Neural cell (in vitro differentiated cells): ENCODE data around the gene MRNIP. TPM values are rescaled to one million over a fixed set of nuclear protein-coding genes. Genes with fewer than 3 reads are reported as not detected.

Experiments used
- H2AFZ ChIP-seq: fragments of 200-600, 300-800 bp; sonication (generic), shearing (Covaris generic); 2 replicates; pipeline ENCODE4 v1.6.0; 2014; ENCODE audit warnings: low read depth, mild to moderate bottlenecking, antibody characterized with exemption, low read length, moderate library complexity
- H3F3A ChIP-seq: fragments of 200-600 bp; shearing (Covaris generic); 2 replicates; pipeline ENCODE4 v1.6.1; 2016; ENCODE audit warnings: mild to moderate bottlenecking, moderate library complexity, mixed read lengths, antibody characterized with exemption, low read length; ENCODE audit not compliant: insufficient read depth, poor library complexity, severe bottlenecking
- H3K27ac ChIP-seq: fragments of 200-600, 300-800 bp; sonication (generic), shearing (Covaris generic); 2 replicates; pipeline ENCODE4 v1.5.1; 2014; ENCODE audit warnings: mild to moderate bottlenecking, low read length, moderate library complexity
- H3K27me3 ChIP-seq: fragments of 300-800, 200-600 bp; sonication (generic), shearing (Covaris generic); 2 replicates; pipeline ENCODE4 v1.6.0; 2014; ENCODE audit warnings: mild to moderate bottlenecking, low read depth, low read length, moderate library complexity; ENCODE audit not compliant: insufficient read depth
- H3K36me3 ChIP-seq: fragments of 300-800, 200-600 bp; sonication (generic), shearing (Covaris generic); 2 replicates; pipeline ENCODE4 v1.5.1; 2014; ENCODE audit warnings: mild to moderate bottlenecking, antibody characterized with exemption, low read length, moderate library complexity; ENCODE audit not compliant: insufficient read depth
- H3K4me2 ChIP-seq: fragments of 300-800, 200-600 bp; sonication (generic), shearing (Covaris generic); 2 replicates; pipeline ENCODE4 v1.6.0; 2014; ENCODE audit warnings: mild to moderate bottlenecking, low read length
- H3K4me3 ChIP-seq: fragments of 300-800, 200-600 bp; sonication (generic), shearing (Covaris generic); 2 replicates; pipeline ENCODE4 v1.5.1; 2014; ENCODE audit warnings: mild to moderate bottlenecking, low read length, moderate library complexity
- H3K79me2 ChIP-seq: fragments of 200-600 bp; shearing (Covaris generic); replicated peaks from 2 replicates; pipeline ENCODE4 v1.6.0; 2014; ENCODE audit warnings: mild to moderate bottlenecking, low read length, moderate library complexity; ENCODE audit not compliant: insufficient read depth
- H3K9ac ChIP-seq: fragments of 300-800, 200-600 bp; sonication (generic), shearing (Covaris generic); 2 replicates; pipeline ENCODE4 v1.6.1; 2016; ENCODE audit warnings: mild to moderate bottlenecking, low read length, mixed read lengths
- H3K9me2 ChIP-seq: fragments of 200-600 bp; shearing (Covaris generic); 2 replicates; pipeline ENCODE4 v1.6.1; 2016; ENCODE audit warnings: mild to moderate bottlenecking, low read length, mixed read lengths; ENCODE audit not compliant: insufficient read depth
- H3K9me3 ChIP-seq: fragments of 200-600, 300-800 bp; sonication (generic), shearing (Covaris generic); 2 replicates; pipeline ENCODE4 v1.6.1; 2016; ENCODE audit warnings: mild to moderate bottlenecking, mixed run types, low read length, moderate library complexity, mixed read lengths
- H4K20me1 ChIP-seq: fragments of 200-600 bp; shearing (Covaris generic); 2 replicates; pipeline ENCODE4 v1.6.1; 2016; ENCODE audit warnings: mild to moderate bottlenecking, mixed run types; ENCODE audit not compliant: insufficient read depth
- CTCF ChIP-seq: fragments of 450-650 bp; IDR thresholded peaks from 2 replicates; pipeline ENCODE4 v1.5.1; 2014; ENCODE audit warnings: antibody characterized with exemption, mild to moderate bottlenecking, moderate library complexity; ENCODE audit not compliant: poor library complexity, severe bottlenecking
- EP300 ChIP-seq: fragments of 450-650 bp; conservative IDR thresholded peaks from 2 replicates; pipeline ENCODE4 v1.6.1; 2014; ENCODE audit warnings: antibody characterized with exemption, mild to moderate bottlenecking, moderate library complexity; ENCODE audit not compliant: poor library complexity, severe bottlenecking
- EZH2 ChIP-seq: fragments of 200-600, 300-800 bp; shearing (Covaris generic), sonication (generic); IDR thresholded peaks from 2 replicates; pipeline ENCODE4 v1.6.1; 2014; ENCODE audit warnings: antibody characterized with exemption, low read length, borderline replicate concordance, mild to moderate bottlenecking; ENCODE audit not compliant: insufficient read depth, poor library complexity, severe bottlenecking
- MXI1 ChIP-seq: fragments of 450-650 bp; conservative IDR thresholded peaks from 2 replicates; pipeline ENCODE4 v1.6.1; 2014; ENCODE audit warnings: antibody characterized with exemption, mild to moderate bottlenecking; ENCODE audit not compliant: poor library complexity, severe bottlenecking
- POLR2AphosphoS5 ChIP-seq: IDR thresholded peaks from 2 replicates; pipeline ENCODE4 v1.6.1; 2012
- RAD21 ChIP-seq: fragments of 450-650 bp; conservative IDR thresholded peaks from 2 replicates; pipeline ENCODE4 v1.6.1; 2014; ENCODE audit warnings: antibody characterized with exemption, mild to moderate bottlenecking, moderate library complexity
- REST ChIP-seq: IDR thresholded peaks from 2 replicates; pipeline ENCODE4 v1.6.1; 2012; ENCODE audit warnings: borderline replicate concordance
- SMC3 ChIP-seq: fragments of 450-650 bp; conservative IDR thresholded peaks from 2 replicates; pipeline ENCODE4 v1.6.1; 2014; ENCODE audit warnings: antibody characterized with exemption, mild to moderate bottlenecking, moderate library complexity; ENCODE audit not compliant: poor library complexity
- TAF1 ChIP-seq: IDR thresholded peaks from 2 replicates; pipeline ENCODE4 v1.6.1; 2012; ENCODE audit warnings: low read depth
- polyA plus RNA-seq: library from polyadenylated mRNA; depleted of rRNA; stranded (reverse); fragments of >200 nt; gene quantifications from 2 replicates; pipeline ENCODE4 v1.2.3, GENCODE V29; 2014
- small RNA-seq, 3 experiments: library from RNA; depleted of rRNA; stranded (forward); fragments of <200 nt; gene quantifications; one replicate each; pipeline ENCODE3, GENCODE V24; 2012

MRNIP gene
- polyA plus RNA-seq, 1 donor from 2014 or later, result 121 TPM

GRCh38 chr5:179788193-179788854 lies 70.3 kb downstream of the MRNIP start:
- Histone ChIP-seq H3K9me2 (no peaks in the 10 kb centered on the region), H3K27ac (no peak overlapping the region), H2AFZ (no peak overlapping the region), H3K27me3 (no peaks in the 10 kb centered on the region), H3K36me3 (no peaks in the 10 kb centered on the region), H3K9ac (no peak overlapping the region), H3K79me2 (no peaks in the 10 kb centered on the region), H3K4me2 (no peak overlapping the region), H4K20me1 (no peaks in the 10 kb centered on the region), H3K4me3 (no peak overlapping the region), H3F3A (no peaks in the 10 kb centered on the region), H3K9me3 (no peaks in the 10 kb centered on the region)
- TF ChIP-seq POLR2AphosphoS5 (no peak), EP300 (no peak), CTCF (no peak), REST (no peak), SMC3 (no peak), TAF1 (no peak), MXI1 (no peak), RAD21 (no peak), EZH2 (no peak)

Small RNAs within 50 kb of the gene (small RNA-seq; reads per million reads assigned to genes)
- gene MIR1229 (0 to 4.2 (median 3.4) reads per million in 3 experiments), gene RF00019 (0 to 1.2 (median 0) reads per million in 3 experiments)

Other genes starting within 250 kb of the MRNIP start
- gene HNRNPH1, start 235.1 kb downstream of the MRNIP start, polyA plus RNA-seq, result 982 and 1,058 TPM in 2 replicates
- gene CBY3, start 177.8 kb downstream of the MRNIP start, polyA plus RNA-seq, result 0.90 TPM in 1 of 2 replicates, not detected in the other
- 227 and 232 TPM in 2 replicates for gene CANX, start 159.8 kb downstream of the MRNIP start, polyA plus RNA-seq
- gene MAML1, start 126.0 kb downstream of the MRNIP start, polyA plus RNA-seq, result 6.8 and 8.4 TPM in 2 replicates
- gene LTC4S, start 64.8 kb downstream of the MRNIP start, polyA plus RNA-seq, result 5.9 TPM in 1 of 2 replicates, not detected in the other
- 70.6 and 83.7 TPM in 2 replicates for gene MGAT4B, start 52.0 kb downstream of the MRNIP start, polyA plus RNA-seq
- 64.5 and 77.6 TPM in 2 replicates for gene SQSTM1, start 37.9 kb downstream of the MRNIP start, polyA plus RNA-seq
- gene TBC1D9B, start 49.1 kb upstream of the MRNIP start, polyA plus RNA-seq, result 50.7 and 84.2 TPM in 2 replicates
- 48.7 and 62.8 TPM in 2 replicates for gene RNF130, start 212.9 kb upstream of the MRNIP start, polyA plus RNA-seq